Left ventricle myocardium inferior (tissue), 1 donor: ENCODE results near the gene TBC1D14. TPM values are rescaled to one million over a fixed set of nuclear protein-coding genes. Genes with fewer than 3 reads are reported as not detected.

ENCODE experiments used
- DNase-seq: peaks from one replicate; pipeline ENCODE4 v3.0.0-alpha.2; 2020
- H3K27ac ChIP-seq: fragments of 200-600 bp; replicated peaks from 2 replicates; pipeline ENCODE4 v1.8.0; 2021
- H3K27me3 ChIP-seq: fragments of 200-600 bp; 2 replicates; pipeline ENCODE4 v1.8.0; 2021; ENCODE audit warnings: low read depth
- H3K36me3 ChIP-seq: fragments of 200-600 bp; 2 replicates; pipeline ENCODE4 v1.8.0; 2021
- H3K4me1 ChIP-seq: fragments of 200-600 bp; 2 replicates; pipeline ENCODE4 v1.8.0; 2021
- H3K4me3 ChIP-seq: fragments of 200-600 bp; 2 replicates; pipeline ENCODE4 v1.8.0; 2021; ENCODE audit warnings: mild to moderate bottlenecking, moderate library complexity
- H3K9me3 ChIP-seq: fragments of 200-600 bp; replicated peaks from 2 replicates; pipeline ENCODE4 v1.8.0; 2021
- intact Hi-C: fragments of 100-400 bp; cut with micrococcal nuclease; formaldehyde crosslinking; loops from one replicate; pipeline ENCODE4 v1.11.0; 2022
- total RNA-seq: library from RNA; stranded (reverse); fragmentation: NEBNext Ultra II Directional; extraction: Animal tissue kit (Norgen Biotek cat#: 25700); gene quantifications from one replicate; pipeline ENCODE4 v1.2.1, GENCODE V29; 2021
- TF ChIP-seq, protein P1 (sequence below): fragments of 200-600 bp; IDR thresholded peaks from 2 replicates; pipeline ENCODE4 v1.8.0; 2021; ENCODE audit warnings: antibody characterized with exemption, mild to moderate bottlenecking, borderline replicate concordance
- donor health status: DM: no; HTN: yes; CAD: no; lungs with severe emphysema.

Gene TBC1D14
- total RNA-seq, 1 donor from 2014 or later: 36.1 TPM

DNA sequence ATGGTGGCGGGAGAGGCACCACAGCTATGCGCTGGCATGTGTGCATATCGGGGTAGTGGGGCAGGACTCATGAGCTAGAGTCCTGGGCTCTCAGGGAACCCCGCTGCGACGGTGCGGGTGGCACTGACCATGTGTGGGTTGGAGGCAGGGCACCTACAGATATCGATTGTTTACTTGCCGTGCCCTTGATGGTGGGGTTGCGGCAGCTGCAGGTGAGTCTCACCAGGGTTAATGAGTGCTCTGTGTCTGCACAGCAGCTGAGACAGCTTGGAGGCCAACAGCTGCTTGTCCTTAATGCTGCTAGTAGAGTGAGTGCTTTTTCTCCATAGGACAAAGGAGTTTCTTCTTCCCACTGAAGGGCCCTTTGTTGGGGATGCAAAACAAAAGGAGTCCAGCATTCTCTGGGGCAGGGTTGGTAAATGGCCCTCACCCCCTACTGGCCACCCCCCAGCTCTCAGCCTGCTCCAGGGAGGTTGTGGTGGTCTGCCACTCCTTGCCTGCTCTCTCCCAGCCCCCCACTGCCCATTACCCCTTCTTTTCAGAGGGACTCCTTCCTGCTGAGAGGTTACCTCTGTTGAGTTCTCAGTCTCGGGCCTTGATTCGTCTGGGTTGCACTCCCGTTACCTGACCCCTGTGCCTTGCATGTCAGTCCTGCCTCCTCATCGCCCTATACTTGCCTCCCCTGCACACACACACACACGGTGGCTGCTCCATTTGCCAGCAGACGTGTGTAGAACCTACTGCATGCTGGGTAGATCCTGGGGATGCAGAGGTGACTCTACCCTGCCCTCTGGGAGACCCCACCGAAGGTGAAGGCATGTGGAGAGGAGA is 52.8 kb downstream of the TBC1D14 start:
- peaks cover 17% of the 10 kb centered on the region for H3K4me1 ChIP-seq
- H3K4me3 ChIP-seq: no peak overlapping the region
- no peaks in the 10 kb centered on the region for H3K36me3 ChIP-seq
- no peak for DNase-seq
- no peaks in the 10 kb centered on the region for H3K27me3 ChIP-seq
- TF ChIP-seq, protein P1, sequence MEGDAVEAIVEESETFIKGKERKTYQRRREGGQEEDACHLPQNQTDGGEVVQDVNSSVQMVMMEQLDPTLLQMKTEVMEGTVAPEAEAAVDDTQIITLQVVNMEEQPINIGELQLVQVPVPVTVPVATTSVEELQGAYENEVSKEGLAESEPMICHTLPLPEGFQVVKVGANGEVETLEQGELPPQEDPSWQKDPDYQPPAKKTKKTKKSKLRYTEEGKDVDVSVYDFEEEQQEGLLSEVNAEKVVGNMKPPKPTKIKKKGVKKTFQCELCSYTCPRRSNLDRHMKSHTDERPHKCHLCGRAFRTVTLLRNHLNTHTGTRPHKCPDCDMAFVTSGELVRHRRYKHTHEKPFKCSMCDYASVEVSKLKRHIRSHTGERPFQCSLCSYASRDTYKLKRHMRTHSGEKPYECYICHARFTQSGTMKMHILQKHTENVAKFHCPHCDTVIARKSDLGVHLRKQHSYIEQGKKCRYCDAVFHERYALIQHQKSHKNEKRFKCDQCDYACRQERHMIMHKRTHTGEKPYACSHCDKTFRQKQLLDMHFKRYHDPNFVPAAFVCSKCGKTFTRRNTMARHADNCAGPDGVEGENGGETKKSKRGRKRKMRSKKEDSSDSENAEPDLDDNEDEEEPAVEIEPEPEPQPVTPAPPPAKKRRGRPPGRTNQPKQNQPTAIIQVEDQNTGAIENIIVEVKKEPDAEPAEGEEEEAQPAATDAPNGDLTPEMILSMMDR: no peak
- no peak overlapping the region for H3K27ac ChIP-seq
- H3K9me3 ChIP-seq: no peaks in the 10 kb centered on the region
- intact Hi-C loops: no loop called here

DNA sequence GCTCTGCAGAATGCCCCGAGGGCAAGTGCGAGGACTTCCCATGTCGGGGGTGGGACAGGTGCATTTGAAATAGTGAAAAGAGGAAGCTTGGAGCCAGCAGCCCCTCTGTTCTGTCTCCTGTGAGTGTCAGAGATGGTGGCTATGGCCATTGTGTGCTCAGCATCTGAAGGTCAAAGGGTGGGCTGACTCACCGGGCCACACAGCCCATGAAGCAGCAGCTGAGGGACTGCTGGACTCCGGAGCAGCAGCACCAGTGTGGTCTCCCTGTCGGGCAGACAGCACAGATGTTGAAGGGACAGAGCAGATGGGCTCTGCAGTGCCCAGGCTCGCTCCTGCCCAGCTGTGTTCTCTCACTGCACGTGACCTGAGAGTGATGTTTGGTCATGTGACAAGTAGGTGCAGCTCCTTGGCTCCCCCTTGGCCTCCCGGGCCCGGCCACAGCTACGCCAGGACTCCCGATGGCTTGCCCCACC is 53.5 kb downstream of the TBC1D14 start:
- TF ChIP-seq, protein P1: no peak
- intact Hi-C loops: no loop called here

DNA sequence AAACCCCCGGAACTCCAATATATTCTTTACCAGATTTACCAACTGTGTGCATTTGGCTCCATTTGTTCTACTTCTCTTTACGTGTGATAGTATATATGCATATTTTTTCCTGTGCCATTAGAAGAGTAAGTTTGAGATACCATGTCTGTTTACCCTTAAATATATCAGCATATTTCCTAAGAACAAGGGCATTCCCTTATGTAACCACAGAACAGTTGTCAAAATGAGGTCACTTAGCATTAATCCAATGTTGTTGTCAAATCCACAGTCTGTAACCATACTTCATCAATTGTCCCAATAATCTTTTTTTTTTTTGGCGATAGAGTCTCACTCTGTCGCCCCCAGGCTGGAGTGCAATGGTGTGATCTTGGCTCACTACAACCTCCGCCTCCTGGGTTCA is 55.2 kb downstream of the TBC1D14 start:
- H3K27ac ChIP-seq: no peak overlapping the region

More for the DNA sequence above, 53.5 kb downstream of the TBC1D14 start:
- H3K9me3 ChIP-seq: no peaks in the 10 kb centered on the region
- DNase-seq: no peak
- H3K4me3 ChIP-seq: no peak overlapping the region
- H3K27ac ChIP-seq: no peak overlapping the region
- no peaks in the 10 kb centered on the region for H3K27me3 ChIP-seq
- H3K36me3 ChIP-seq: peaks cover 7% of the 10 kb centered on the region
- H3K4me1 ChIP-seq: peaks cover 17% of the 10 kb centered on the region

DNA sequence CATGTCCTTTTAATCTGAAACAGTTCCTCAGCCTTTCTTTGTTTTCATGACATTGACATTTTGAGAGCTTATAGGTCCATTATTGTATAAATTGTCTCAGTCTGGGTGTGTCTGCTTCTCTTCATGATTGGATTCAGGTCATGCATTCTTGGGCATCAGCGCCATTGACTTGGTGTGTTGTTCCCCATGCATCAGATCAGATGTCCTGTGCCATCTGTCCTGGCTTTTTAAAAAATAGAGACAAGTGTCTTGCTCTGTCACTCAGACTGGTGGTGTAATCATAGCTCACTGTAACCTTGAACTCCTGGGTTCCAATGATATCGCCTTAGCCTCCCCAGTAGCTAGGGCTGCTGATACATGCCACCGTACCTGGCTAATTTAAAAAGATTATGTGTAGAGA is 55.7 kb downstream of the TBC1D14 start:
- Histone ChIP-seq H3K27ac (no peak overlapping the region), H3K27me3 (no peaks in the 10 kb centered on the region), H3K4me3 (no peak overlapping the region), H3K9me3 (no peaks in the 10 kb centered on the region), H3K4me1 (peaks cover 10% of the 10 kb centered on the region), H3K36me3 (peaks cover 11% of the 10 kb centered on the region)
- intact Hi-C loops: no loop called here
- TF ChIP-seq, protein P1: no peak
- DNase-seq: no peak

More for the DNA sequence above, 55.2 kb downstream of the TBC1D14 start:
- no peak for DNase-seq
- Histone ChIP-seq H3K27me3 (no peaks in the 10 kb centered on the region), H3K4me1 (peaks cover 12% of the 10 kb centered on the region), H3K9me3 (no peaks in the 10 kb centered on the region), H3K36me3 (peaks cover 11% of the 10 kb centered on the region), H3K4me3 (no peak overlapping the region)
- TF ChIP-seq, protein P1: no peak
- intact Hi-C loops: no loop called here

DNA sequence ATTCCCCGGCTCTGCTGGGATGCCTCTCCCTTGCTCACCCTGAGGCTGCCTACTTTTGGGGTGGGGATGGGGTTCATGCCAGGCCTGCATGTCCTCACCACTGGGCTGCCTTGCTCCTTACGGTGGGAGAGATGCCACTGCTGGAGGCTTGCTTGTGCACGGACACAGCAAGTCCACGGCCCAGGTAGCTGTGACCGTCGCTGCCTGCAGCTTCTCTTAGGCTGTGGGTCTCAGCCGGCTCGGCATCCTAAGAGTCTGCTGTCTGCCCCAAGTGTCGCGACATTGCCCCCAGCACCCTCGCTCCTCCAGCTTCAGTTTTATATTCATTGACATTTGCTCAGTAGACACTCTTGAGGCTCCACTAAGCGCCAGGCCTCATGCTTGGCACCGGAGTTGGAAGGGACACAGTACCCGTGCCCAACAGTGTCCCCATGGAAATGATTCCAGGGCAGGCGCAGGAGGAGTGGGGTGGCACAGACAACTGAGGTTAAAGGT is 58.3 kb downstream of the TBC1D14 start:
- peaks cover 12% of the 10 kb centered on the region for H3K4me1 ChIP-seq
- no peak overlapping the region for H3K27ac ChIP-seq
- H3K9me3 ChIP-seq: no peaks in the 10 kb centered on the region
- H3K36me3 ChIP-seq: peaks cover 11% of the 10 kb centered on the region
- H3K4me3 ChIP-seq: no peak overlapping the region
- TF ChIP-seq, protein P1: no peak
- DNase-seq: no peak
- H3K27me3 ChIP-seq: no peaks in the 10 kb centered on the region
- intact Hi-C loops: no loop called here
